Naive thymus-derived CD4-positive, alpha-beta T cell (primary cell): ENCODE data around the gene NADK2. TPM values are rescaled to one million over a fixed set of nuclear protein-coding genes. Genes with fewer than 3 reads are reported as not detected.

Experiments
- ATAC-seq: fragments of 150-1000 bp; cut with Tn5 transposase; 2 replicates; pipeline ENCODE4 v1.10.0; 2021; ENCODE audit warnings: mild to moderate bottlenecking, moderate library complexity
- CTCF ChIA-PET: fragments of 350-600 bp; sonication (Branson Sonifier 250); formaldehyde crosslinking; loops from one replicate; lab custom pipeline; 2021; ENCODE audit warnings: antibody characterized with exemption; lab: Charles Lee
- POLR2A ChIA-PET: fragments of 350-600 bp; sonication (Branson Sonifier 250); formaldehyde crosslinking; loops from one replicate; lab custom pipeline; 2021; ENCODE audit warnings: antibody characterized with exemption, inconsistent platforms; lab: Charles Lee
- DNase-seq, 9 donors: peaks; one replicate each; pipeline versions ENCODE4 v3.0.0 to v3.0.0-alpha.2; 2020 to 2022; ENCODE audit warnings: mixed read lengths in 1 of 9
- H3K27ac ChIP-seq: one replicate; pipeline ENCODE4 v1.7.0; 2013; ENCODE audit warnings: mild to moderate bottlenecking, low read depth, low read length, moderate library complexity
- H3K27me3 ChIP-seq, 2 donors: one replicate each; pipeline ENCODE4 v1.7.0; 2013; ENCODE audit warnings: low read length in 2 of 2, mild to moderate bottlenecking in 2 of 2, moderate library complexity in 2 of 2; ENCODE audit not compliant: control insufficient read depth in 2 of 2, insufficient read depth in 2 of 2
- H3K36me3 ChIP-seq, 3 experiments: 1 replicate in 2 of 3; 2 replicates in 1 of 3; pipeline ENCODE4 v1.7.0; 2013; ENCODE audit warnings: low read length in 3 of 3, mild to moderate bottlenecking in 3 of 3, moderate library complexity in 1 of 3; ENCODE audit not compliant: insufficient read depth in 3 of 3, control insufficient read depth in 2 of 3
- H3K4me1 ChIP-seq, 2 donors: one replicate each; pipeline ENCODE4 v1.7.0; 2013; ENCODE audit warnings: low read length in 2 of 2, mild to moderate bottlenecking in 2 of 2, moderate library complexity in 1 of 2; ENCODE audit not compliant: control insufficient read depth in 2 of 2, insufficient read depth in 2 of 2
- H3K4me3 ChIP-seq: 2 replicates; pipeline ENCODE4 v1.7.0; 2013; ENCODE audit warnings: mild to moderate bottlenecking, low read length
- H3K9me3 ChIP-seq, 3 experiments: 1 replicate in 2 of 3; 2 replicates in 1 of 3; pipeline ENCODE4 v1.7.0; 2013; ENCODE audit warnings: low read length in 3 of 3; ENCODE audit not compliant: control insufficient read depth in 2 of 3
- H3K27ac Mint-ChIP-seq, 9 donors: one replicate each; pipeline ENCODE4 v1.8.0; 2020 to 2022; ENCODE audit warnings: mixed read lengths in 9 of 9, mild to moderate bottlenecking in 8 of 9, moderate library complexity in 5 of 9, inconsistent platforms in 2 of 9
- H3K27me3 Mint-ChIP-seq, 5 donors: one replicate each; pipeline ENCODE4 v1.8.0; 2021 to 2022; ENCODE audit warnings: mixed read lengths in 5 of 5, mild to moderate bottlenecking in 1 of 5
- H3K36me3 Mint-ChIP-seq, 5 donors: one replicate each; pipeline ENCODE4 v1.8.0; 2020 to 2022; ENCODE audit warnings: mixed read lengths in 5 of 5, mild to moderate bottlenecking in 3 of 5, inconsistent platforms in 1 of 5
- H3K4me1 Mint-ChIP-seq, 7 donors: one replicate each; pipeline ENCODE4 v1.8.0; 2020 to 2022; ENCODE audit warnings: mixed read lengths in 7 of 7, mild to moderate bottlenecking in 3 of 7, inconsistent platforms in 1 of 7
- H3K4me3 Mint-ChIP-seq, 10 donors: one replicate each; pipeline ENCODE4 v1.8.0; 2020 to 2022; ENCODE audit warnings: mild to moderate bottlenecking in 10 of 10, mixed read lengths in 10 of 10, moderate library complexity in 6 of 10, inconsistent platforms in 2 of 10
- H3K9me3 Mint-ChIP-seq, 11 donors: one replicate each; pipeline ENCODE4 v1.8.0; 2020 to 2022; ENCODE audit warnings: mixed read lengths in 11 of 11, mild to moderate bottlenecking in 4 of 11, inconsistent platforms in 1 of 11, moderate library complexity in 1 of 11
- intact Hi-C, 2 donors: fragments of 100-400 bp; cut with micrococcal nuclease; formaldehyde crosslinking; loops; one replicate each; pipeline ENCODE4 v1.15.1; 2023
- polyA plus RNA-seq, 2 donors: library from polyadenylated mRNA; unstranded; fragments of 300-500 nt; fragmentation: Illumina TruSeq; gene quantifications; one replicate each; pipeline ENCODE4 v1.2.3, GENCODE V29; 2021
- total RNA-seq, 6 experiments: library from RNA in 5 of 6; stranded (reverse) in 5 of 6; gene quantifications; 1 replicate in 5 of 6; 2 replicates in 1 of 6; pipeline ENCODE4 v1.2.3 and lab custom pipeline; 2021 to 2026

NADK2 gene
- total and polyA plus RNA-seq, 7 experiments from 2014 or later = 7.0 to 17.8 (median 12.2) TPM

DNA sequence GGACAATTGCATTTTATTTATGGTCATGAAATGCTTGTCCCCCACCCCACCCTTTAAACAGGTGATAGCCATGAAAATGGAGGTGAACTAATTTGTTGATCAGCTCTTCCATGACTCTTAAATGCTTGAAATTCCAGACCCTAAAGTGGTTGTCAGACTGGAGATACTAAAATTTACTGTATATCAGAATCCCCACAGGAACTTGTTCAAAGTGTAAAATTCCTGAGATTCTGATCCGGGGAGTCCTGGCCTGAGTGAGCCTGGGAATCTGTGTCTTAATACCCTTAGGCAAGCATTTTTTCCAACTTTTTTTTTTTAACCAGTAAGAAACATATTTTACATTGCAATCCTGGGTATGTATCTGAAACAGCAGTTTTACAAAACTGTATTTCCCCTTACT, 85.1 kb downstream of the NADK2 start:
- CTCF ChIA-PET = no interaction called here
- Mint-ChIP-seq H3K4me3 (no peak overlapping the region), H3K4me1 (peaks cover 26 to 81% (median 71%) of the 10 kb centered on the region in 7 donors), H3K27ac (no peak overlapping the region), H3K27me3 (no peaks in the 10 kb centered on the region), H3K9me3 (no peaks in the 10 kb centered on the region), H3K36me3 (peaks cover 8 to 69% (median 47%) of the 10 kb centered on the region in 5 donors)
- no peaks in the 10 kb centered on the region for H3K27me3 ChIP-seq
- POLR2A ChIA-PET = no interaction called here
- H3K36me3 ChIP-seq = peaks cover 4 to 43% (median 5%) of the 10 kb centered on the region in 3 experiments
- DNase-seq = no peak
- peaks cover 6 to 11% of the 10 kb centered on the region in 2 donors for H3K4me1 ChIP-seq
- H3K27ac ChIP-seq = no peak overlapping the region
- H3K9me3 ChIP-seq = no peaks in the 10 kb centered on the region
- no peak overlapping the region for H3K4me3 ChIP-seq
- ATAC-seq = no peak
- intact Hi-C loops = loop anchor here in 1 of 2 donors (10.0 kb wide), 1 partner anchor 252 kb away; no protein-coding TSS in a partner anchor

DNA sequence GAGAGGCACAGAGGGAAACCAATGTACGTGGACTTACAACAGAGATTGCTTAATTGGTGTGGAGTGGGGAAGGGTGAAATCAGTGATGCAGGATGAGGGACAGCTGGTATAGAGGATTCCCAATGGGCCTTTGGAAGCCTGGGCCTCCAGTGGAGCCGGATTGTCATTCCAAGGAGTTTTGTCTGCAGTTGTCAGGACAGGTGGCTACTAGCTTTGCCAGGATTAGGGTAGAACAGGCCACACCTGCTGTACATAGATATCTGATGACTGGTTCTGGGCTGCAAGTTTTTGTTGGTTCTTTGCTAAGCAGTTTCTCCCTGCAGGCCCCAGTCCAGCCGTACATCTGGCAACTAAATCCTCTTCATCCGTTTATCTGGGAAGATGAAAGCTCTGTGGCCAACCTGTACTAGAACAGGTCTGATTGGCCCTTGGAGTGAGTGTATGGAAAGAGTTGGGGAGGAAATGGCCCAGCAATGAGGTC, 85.6 kb downstream of the NADK2 start:
- no peaks in the 10 kb centered on the region for H3K9me3 ChIP-seq
- peaks cover 6 to 11% of the 10 kb centered on the region in 2 donors for H3K4me1 ChIP-seq
- Mint-ChIP-seq H3K36me3 (peaks cover 8 to 64% (median 42%) of the 10 kb centered on the region in 5 donors), H3K27me3 (no peaks in the 10 kb centered on the region), H3K9me3 (no peaks in the 10 kb centered on the region), H3K4me1 (peaks cover 27 to 76% (median 67%) of the 10 kb centered on the region in 7 donors), H3K27ac (no peak overlapping the region), H3K4me3 (no peak overlapping the region)
- DNase-seq = no peak
- no peak overlapping the region for H3K4me3 ChIP-seq
- H3K27me3 ChIP-seq = no peaks in the 10 kb centered on the region
- peaks cover 4 to 48% (median 5%) of the 10 kb centered on the region in 3 experiments for H3K36me3 ChIP-seq
- POLR2A ChIA-PET = no interaction called here
- intact Hi-C loops = loop anchor here in 1 of 2 donors (10.0 kb wide), 1 partner anchor 251 kb away; no protein-coding TSS in a partner anchor
- CTCF ChIA-PET = no interaction called here
- H3K27ac ChIP-seq = no peak overlapping the region
- ATAC-seq = no peak

DNA sequence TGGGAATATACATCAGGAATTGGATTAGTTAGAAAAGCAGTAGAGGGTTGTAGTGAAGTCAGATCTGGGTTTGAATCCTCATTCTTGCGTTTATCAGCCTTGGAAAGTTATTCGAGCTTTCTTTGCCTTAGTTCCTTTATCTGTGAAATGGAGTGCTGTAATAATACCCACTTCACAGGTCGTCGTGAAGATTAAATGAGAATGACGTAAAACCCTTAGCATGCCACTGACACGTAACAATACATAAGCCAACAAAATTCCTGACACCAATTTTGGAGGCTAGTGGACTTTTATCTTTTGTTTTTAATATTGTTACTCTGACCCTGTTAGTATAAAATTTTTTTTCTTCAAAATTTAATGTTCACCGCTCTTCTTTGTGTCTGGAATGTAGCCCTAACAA, 86.4 kb downstream of the NADK2 start:
- no peaks in the 10 kb centered on the region for H3K27me3 Mint-ChIP-seq
- H3K36me3 Mint-ChIP-seq = peaks cover 8 to 60% (median 41%) of the 10 kb centered on the region in 5 donors
- peaks cover 36 to 83% (median 75%) of the 10 kb centered on the region in 7 donors for H3K4me1 Mint-ChIP-seq
- DNase-seq (no peak), ATAC-seq (no peak)
- Histone ChIP-seq H3K27me3 (no peaks in the 10 kb centered on the region), H3K36me3 (peaks cover 4 to 41% (median 5%) of the 10 kb centered on the region in 3 experiments), H3K9me3 (no peaks in the 10 kb centered on the region), H3K27ac (no peak overlapping the region), H3K4me3 (no peak overlapping the region), H3K4me1 (peaks cover 14 to 19% of the 10 kb centered on the region in 2 donors)
- intact Hi-C loops = loop anchor here in 1 of 2 donors (10.0 kb wide), 1 partner anchor 250 kb away; no protein-coding TSS in a partner anchor
- POLR2A ChIA-PET = no interaction called here
- no peaks in the 10 kb centered on the region for H3K9me3 Mint-ChIP-seq
- CTCF ChIA-PET = no interaction called here
- no peak overlapping the region for H3K27ac Mint-ChIP-seq
- H3K4me3 Mint-ChIP-seq = no peak overlapping the region

DNA sequence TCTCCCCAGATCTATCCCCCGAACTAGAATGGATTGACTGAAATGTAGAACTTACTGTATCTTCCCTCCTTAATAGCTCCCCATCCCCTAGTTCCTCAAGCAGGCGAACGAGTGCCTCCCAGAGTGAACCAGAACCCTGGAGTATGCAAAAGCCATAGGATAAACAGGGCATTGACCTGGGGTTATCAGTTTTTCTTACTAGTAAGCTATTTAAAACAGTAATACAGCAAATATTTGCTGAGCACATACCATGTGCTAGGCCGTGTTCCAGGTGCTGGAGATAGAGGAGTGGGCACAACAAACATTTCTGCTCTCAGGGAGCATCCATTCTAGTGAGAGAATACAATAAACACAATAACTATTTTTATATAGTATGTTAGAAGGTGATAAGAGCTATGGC, 88.0 kb downstream of the NADK2 start:
- H3K27ac Mint-ChIP-seq = peak overlapping the region in 3 of 9 donors; percentile 15 to 63 (median 17)
- intact Hi-C loops = loop anchor here (5.0 to 10.0 kb wide), 6 partner anchors 249 to 1316 kb away; partner anchors contain the start of genes NUP155 (in 1 of the 2), SPEF2 (in 1 of the 2) and TTC23L (in 1 of the 2)
- H3K36me3 Mint-ChIP-seq = peaks cover 7 to 48% (median 34%) of the 10 kb centered on the region in 5 donors
- Histone ChIP-seq H3K4me3 (no peak overlapping the region), H3K27ac (no peak overlapping the region), H3K9me3 (no peaks in the 10 kb centered on the region), H3K36me3 (peaks cover under 1 to 26% (median 5%) of the 10 kb centered on the region in 3 experiments), H3K27me3 (no peaks in the 10 kb centered on the region), H3K4me1 (peaks cover 17 to 24% of the 10 kb centered on the region in 2 donors)
- ChIA-PET CTCF (no interaction called here), POLR2A (no interaction called here)
- no peak for ATAC-seq
- H3K9me3 Mint-ChIP-seq = no peaks in the 10 kb centered on the region
- H3K4me3 Mint-ChIP-seq = peak overlapping the region; percentile 48 to 97 (median 90)
- H3K4me1 Mint-ChIP-seq = peaks cover 46 to 88% (median 82%) of the 10 kb centered on the region in 7 donors
- DNase-seq = no peak
- H3K27me3 Mint-ChIP-seq = no peaks in the 10 kb centered on the region

DNA sequence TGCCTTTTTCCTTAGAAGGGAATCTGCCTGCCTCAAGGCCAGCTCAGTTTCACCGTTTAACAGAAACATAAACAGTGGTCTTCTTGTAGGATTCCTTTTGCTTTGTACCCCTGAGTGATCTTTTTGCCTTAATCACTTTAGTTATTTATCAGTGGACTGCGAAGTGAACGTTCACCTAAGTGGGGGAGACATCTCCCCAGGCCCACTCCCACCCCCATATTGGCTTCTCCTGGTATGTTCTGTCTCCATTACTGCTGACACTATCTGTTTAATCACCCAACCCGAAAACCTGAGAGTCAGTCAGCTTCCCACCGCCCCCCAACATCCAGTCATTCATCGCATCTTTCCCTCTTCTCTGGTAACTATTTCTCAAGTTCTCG, 88.4 kb downstream of the NADK2 start:
- peak overlapping the region; percentile 48 to 97 (median 90) for H3K4me3 Mint-ChIP-seq
- Histone ChIP-seq H3K36me3 (peaks cover 0 to 22% (median 5%) of the 10 kb centered on the region in 3 experiments), H3K4me1 (peaks cover 20 to 24% of the 10 kb centered on the region in 2 donors), H3K9me3 (no peaks in the 10 kb centered on the region), H3K4me3 (no peak overlapping the region), H3K27ac (no peak overlapping the region), H3K27me3 (no peaks in the 10 kb centered on the region)
- POLR2A ChIA-PET = interaction anchor here (3.2 kb wide), 1 partner anchor 88 kb away, joined by 35 read pairs; the partner anchor contains the start of gene NADK2
- CTCF ChIA-PET = no interaction called here
- H3K27ac Mint-ChIP-seq = peak overlapping the region in 3 of 9 donors; percentile 15 to 63 (median 17)
- H3K9me3 Mint-ChIP-seq = no peaks in the 10 kb centered on the region
- no peaks in the 10 kb centered on the region for H3K27me3 Mint-ChIP-seq
- ATAC-seq (no peak), DNase-seq (no peak)
- peaks cover 4 to 44% (median 31%) of the 10 kb centered on the region in 5 donors for H3K36me3 Mint-ChIP-seq
- H3K4me1 Mint-ChIP-seq = peaks cover 49 to 88% (median 81%) of the 10 kb centered on the region in 7 donors
- intact Hi-C loops = loop anchor here (5.0 to 10.0 kb wide), 6 partner anchors 248 to 1316 kb away; partner anchors contain the start of genes NUP155 (in 1 of the 2), SPEF2 (in 1 of the 2) and TTC23L (in 1 of the 2)

DNA sequence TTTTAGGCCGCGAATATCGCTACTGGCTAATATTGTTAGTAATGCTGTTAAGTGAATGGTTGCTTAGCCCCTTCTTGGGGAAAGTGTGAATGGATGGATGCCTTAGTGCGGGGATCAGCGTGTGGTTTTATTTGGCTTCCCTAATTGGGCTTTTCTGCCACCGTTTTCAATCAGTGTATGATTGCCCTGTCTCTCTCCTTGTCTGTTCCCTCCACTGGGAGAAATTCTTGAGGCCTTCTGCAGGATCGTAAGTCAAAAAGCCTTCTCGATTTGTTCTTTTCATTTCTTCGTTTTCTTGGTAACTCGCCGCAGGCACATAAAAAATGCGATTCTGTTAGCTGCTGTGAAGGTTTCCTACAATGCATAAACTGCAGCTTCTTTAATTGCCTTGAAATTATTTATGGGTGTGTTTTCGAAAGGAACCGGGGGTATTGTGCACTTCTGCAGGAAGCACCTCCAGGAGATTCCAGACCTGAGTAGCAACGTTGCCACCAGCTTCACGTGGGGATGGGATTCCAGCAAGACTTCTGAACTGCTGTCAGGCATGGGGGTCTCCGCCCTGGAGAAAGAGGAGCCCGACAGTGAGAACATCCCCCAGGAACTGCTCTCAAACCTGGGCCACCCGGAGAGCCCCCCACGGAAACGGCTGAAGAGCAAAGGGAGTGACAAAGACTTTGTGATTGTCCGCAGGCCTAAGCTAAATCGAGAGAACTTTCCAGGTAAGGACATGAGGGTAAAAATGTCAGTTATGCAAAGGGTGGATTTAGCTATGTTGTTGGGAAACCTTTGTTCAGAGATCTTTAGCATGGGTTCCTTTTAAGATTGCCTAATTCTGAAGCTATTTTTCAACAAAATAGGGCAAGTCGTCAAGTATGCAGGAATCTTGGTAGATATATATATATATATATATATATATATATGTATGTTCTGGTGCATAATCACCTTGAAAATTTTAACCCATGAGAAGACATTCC, 89.1 kb downstream of the NADK2 start:
- ChIA-PET CTCF (interaction anchor here (0.6 kb wide), 1 partner anchor 35 kb away, joined by 3 read pairs; no protein-coding TSS in a partner anchor), POLR2A (interaction anchor here (0.7 to 3.2 kb wide), 4 partner anchors 8 to 1295 kb away, joined by 3 to 35 read pairs (median 6); partner anchors contain the start of gene NADK2)
- Histone ChIP-seq H3K4me3 (peak overlapping the region; percentile 87), H3K4me1 (peaks cover 24% of the 10 kb centered on the region in 2 donors), H3K36me3 (peaks cover 0 to 16% (median 5%) of the 10 kb centered on the region in 3 experiments), H3K27me3 (no peaks in the 10 kb centered on the region), H3K9me3 (no peaks in the 10 kb centered on the region), H3K27ac (peak overlapping the region; percentile 69)
- Mint-ChIP-seq H3K27me3 (no peaks in the 10 kb centered on the region), H3K4me1 (peaks cover 52 to 92% (median 79%) of the 10 kb centered on the region in 7 donors), H3K27ac (peak overlapping the region; percentile 76 to 97 (median 91)), H3K36me3 (peaks cover 4 to 41% (median 28%) of the 10 kb centered on the region in 5 donors), H3K4me3 (peak overlapping the region; percentile 89 to 98 (median 96)), H3K9me3 (no peaks in the 10 kb centered on the region)
- intact Hi-C loops = loop anchor here (1.0 to 10.0 kb wide), 10 partner anchors 90 to 1315 kb away; partner anchors contain the start of genes BRIX1 (in 2 of the 2), NIPBL (in 2 of the 2), RAD1 (in 2 of the 2) and TTC23L (in 2 of the 2)
- no peak for ATAC-seq
- DNase-seq = no peak
